Islet precursor cell (in vitro differentiated cells): ENCODE data around the gene METTL16.
"Not testable (repeated sequence)": the region's sequence is repeated elsewhere in the genome, so short reads cannot be mapped to it uniquely, and the experiment has no call there.

Source experiments
- DNase-seq: peaks from one replicate; pipeline ENCODE4 v3.0.0-alpha.2; 2018

The METTL16 gene

GRCh38 chr17:2445638-2446037 lies 66.0 kb downstream of the METTL16 start:
- DNase-seq: no peak

- no peak for DNase-seq
Measured at GRCh38 chr17:2444382-2444781, 67.3 kb downstream of the METTL16 start.

GRCh38 chr17:2442166-2442565 lies 69.5 kb downstream of the METTL16 start:
- DNase-seq: no peak

GRCh38 chr17:2440930-2441329 lies 70.8 kb downstream of the METTL16 start:
- no peak for DNase-seq

- not testable (repeated sequence) for DNase-seq
Measured at GRCh38 chr17:2439997-2440396, 71.7 kb downstream of the METTL16 start.

GRCh38 chr17:2438823-2439222 lies 72.9 kb downstream of the METTL16 start:
- no peak for DNase-seq

GRCh38 chr17:2436316-2436905 lies 75.3 kb downstream of the METTL16 start:
- peak; percentile 57 for DNase-seq

- peak; percentile 50 for DNase-seq
Measured at GRCh38 chr17:2435862-2436261, 75.8 kb downstream of the METTL16 start.

GRCh38 chr17:2435181-2435741 lies 76.4 kb downstream of the METTL16 start:
- DNase-seq: peak; percentile 56

- no peak for DNase-seq
Measured at GRCh38 chr17:2433696-2434095, 78.0 kb downstream of the METTL16 start.

GRCh38 chr17:2427910-2428309 lies 83.8 kb downstream of the METTL16 start:
- no peak for DNase-seq

- DNase-seq: no peak
Measured at GRCh38 chr17:2427215-2427614, 84.5 kb downstream of the METTL16 start.

- DNase-seq: no peak
Measured at GRCh38 chr17:2423271-2423670, 88.4 kb downstream of the METTL16 start.

- no peak for DNase-seq
Measured at GRCh38 chr17:2421315-2422147, 90.2 kb downstream of the METTL16 start.

GRCh38 chr17:2420176-2420575 lies 91.5 kb downstream of the METTL16 start:
- DNase-seq: no peak

GRCh38 chr17:2419486-2419885 lies 92.2 kb downstream of the METTL16 start:
- DNase-seq: no peak

GRCh38 chr17:2418572-2418971 lies 93.1 kb downstream of the METTL16 start:
- DNase-seq: peak; percentile 54

GRCh38 chr17:2416010-2416734 lies 95.5 kb downstream of the METTL16 start:
- peak; percentile 97 for DNase-seq

- DNase-seq: no peak
Measured at GRCh38 chr17:2415081-2415480, 96.6 kb downstream of the METTL16 start.

GRCh38 chr17:2414446-2415064 lies 97.1 kb downstream of the METTL16 start:
- DNase-seq: peak; percentile 43

GRCh38 chr17:2412561-2413021 lies 99.1 kb downstream of the METTL16 start:
- peak; percentile 81 for DNase-seq

GRCh38 chr17:2410951-2411350 lies 100.7 kb downstream of the METTL16 start:
- no peak for DNase-seq
